Activated CD8-positive, alpha-beta memory T cell treated with anti-CD3 and anti-CD28 coated beads, Interleukin-2, amount 50 U/mL, for 48 hours (primary cell): ENCODE results near the gene SRSF6.
A peak's percentile ranks its signal among the peaks of the same experiment; 100 is the strongest.
"Not testable (repeated sequence)": the region's sequence is repeated elsewhere in the genome, so short reads cannot be mapped to it uniquely, and the experiment has no call there.

Experiments used
- DNase-seq: peaks from one replicate; pipeline ENCODE4 v3.0.0-alpha.2; 2020

SRSF6 gene

DNA sequence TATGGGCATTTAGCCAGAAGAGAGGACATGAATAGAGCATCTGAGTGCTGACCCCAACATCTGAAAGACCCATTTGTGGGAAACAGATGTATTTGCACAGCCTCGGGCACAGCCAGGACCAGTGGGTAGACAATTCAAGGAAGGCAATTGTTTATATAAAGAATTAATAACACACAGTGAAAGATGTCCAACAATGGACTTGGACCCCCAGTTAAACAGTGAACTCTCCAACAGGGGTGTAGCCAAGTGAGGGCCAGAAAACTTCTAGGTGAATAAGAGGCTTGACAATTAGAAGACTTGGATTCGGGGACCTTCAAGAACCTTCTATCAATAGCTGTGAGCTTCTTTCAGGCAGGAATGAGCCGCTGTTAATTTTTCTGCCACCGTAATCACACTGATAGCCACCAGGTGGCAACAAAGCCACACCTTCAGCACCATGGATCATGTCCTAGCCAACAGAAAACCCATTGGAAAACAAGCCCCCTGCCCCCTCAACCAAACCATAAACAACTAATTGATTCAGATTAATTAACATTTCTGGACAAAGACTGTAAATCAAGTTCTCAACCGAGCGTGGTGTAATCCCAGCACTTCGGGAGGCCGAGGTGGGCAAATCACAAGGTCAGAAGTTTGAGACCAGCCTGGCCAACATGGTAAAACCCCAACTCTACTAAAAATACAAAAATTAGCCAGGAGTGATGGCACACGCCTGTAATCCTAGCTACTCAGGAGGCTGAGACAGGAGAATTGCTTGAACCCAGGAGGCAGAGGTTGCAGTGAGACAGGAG lies 8.8 kb upstream of the SRSF6 start:
- DNase-seq = no peak

- no peak for DNase-seq
These were observed 6.6 kb upstream of the SRSF6 start for GRCh38 chr20:43450841-43451799.

- no peak for DNase-seq
These were observed 5.1 kb upstream of the SRSF6 start for GRCh38 chr20:43452404-43453126.

DNA sequence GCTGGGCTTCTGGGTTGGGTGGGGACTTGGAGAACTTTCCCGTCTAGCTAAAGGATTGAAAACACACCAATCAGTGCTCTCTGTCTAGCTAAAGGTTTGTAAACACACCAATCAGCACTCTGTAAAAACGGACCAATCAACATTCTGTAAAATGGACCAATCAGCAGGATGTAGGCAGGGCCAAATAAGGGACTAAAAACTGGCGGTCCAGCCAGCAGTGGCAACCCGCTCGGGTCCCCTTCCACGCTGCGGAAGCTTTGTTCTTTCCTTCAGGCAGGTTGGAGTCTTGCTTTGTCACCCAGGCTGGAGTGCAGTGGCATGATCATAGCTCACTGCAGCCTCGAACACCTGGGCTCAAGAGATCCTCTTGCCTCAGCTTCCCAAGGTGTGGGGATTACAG lies 1.4 kb upstream of the SRSF6 start:
- not testable (repeated sequence) for DNase-seq

- DNase-seq = peak; percentile 88
These were observed 672 bp upstream of the SRSF6 start for GRCh38 chr20:43456809-43457639.

DNA sequence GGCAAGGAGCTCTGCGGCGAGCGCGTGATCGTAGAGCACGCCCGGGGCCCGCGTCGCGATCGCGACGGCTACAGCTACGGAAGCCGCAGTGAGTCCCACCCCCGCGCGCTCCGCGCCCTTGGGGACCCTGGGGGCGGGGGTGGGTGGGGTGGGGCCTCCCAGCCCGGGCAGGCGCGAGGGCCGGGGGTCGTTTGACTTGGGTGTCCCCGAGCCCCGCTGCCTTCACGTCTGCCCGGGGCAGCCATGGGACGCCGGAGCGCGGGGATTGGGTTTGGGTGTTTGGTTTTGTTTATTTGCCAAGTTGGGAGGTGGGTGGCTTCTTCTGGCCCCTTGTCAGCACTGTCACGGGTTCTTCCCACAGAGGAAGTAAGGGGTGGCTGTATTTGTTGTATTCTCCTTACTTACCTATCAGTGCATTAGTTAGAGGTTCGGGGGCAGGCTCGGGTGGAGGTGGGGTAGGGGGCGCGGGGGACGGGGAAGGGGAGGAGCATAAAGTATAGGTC lies 777 bp downstream of the SRSF6 start:
- no peak for DNase-seq

DNA sequence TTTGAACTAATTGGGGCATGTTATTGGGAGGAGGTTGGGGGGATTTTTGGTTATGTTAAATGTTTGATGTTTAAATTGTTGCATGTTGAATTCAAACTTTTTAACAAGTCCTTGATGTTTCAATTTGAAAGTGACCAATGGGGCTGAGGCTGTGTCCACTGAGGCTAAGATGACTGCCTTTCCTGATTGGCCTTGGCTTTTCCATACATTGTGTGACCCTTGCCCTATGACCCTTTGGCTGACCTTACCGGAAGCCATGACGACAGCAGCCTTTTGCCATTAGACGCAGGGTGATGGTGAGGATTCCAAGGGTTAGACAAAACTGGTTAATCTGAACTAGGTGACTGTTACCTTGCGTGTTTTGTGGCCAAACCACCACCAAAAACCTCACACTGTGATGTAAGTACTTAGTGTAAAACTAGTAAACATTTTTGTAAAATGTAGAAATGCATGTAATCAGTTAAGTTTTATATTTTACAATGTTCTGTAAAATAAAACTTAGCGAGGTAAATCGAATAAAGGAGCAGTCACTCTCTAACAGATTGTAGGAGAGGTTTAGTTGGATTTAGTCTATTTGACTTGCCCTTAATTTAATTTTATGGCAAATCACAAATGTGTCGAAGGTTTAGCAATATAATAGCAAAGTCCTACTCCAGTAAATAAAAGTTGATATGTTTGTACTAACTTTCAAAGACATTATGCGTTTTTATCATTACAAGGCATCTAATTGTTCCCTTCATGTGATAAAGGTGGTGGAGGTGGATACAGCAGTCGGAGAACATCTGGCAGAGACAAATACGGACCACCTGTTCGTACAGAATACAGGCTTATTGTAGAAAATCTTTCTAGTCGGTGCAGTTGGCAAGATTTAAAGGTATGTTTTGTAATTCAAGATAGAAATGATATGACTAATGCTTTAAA lies 1.6 kb downstream of the SRSF6 start:
- peak; percentile 55 for DNase-seq

- DNase-seq = no peak
These were observed 2.6 kb downstream of the SRSF6 start for GRCh38 chr20:43460172-43460829.

DNA sequence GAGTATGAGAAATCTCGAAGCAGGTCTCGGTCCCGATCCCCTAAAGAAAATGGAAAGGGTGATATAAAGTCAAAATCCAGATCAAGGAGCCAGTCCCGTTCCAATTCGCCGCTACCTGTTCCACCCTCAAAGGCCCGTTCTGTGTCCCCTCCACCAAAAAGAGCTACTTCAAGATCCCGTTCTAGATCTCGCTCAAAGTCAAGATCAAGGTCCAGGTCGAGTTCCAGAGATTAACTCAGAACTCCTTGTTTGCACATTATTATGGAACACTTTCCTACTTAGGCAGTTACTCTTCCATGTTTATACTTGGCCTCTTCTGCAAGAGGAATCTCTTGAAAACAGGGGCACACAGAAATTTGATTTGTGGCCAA lies 3.1 kb downstream of the SRSF6 start:
- no peak for DNase-seq

DNA sequence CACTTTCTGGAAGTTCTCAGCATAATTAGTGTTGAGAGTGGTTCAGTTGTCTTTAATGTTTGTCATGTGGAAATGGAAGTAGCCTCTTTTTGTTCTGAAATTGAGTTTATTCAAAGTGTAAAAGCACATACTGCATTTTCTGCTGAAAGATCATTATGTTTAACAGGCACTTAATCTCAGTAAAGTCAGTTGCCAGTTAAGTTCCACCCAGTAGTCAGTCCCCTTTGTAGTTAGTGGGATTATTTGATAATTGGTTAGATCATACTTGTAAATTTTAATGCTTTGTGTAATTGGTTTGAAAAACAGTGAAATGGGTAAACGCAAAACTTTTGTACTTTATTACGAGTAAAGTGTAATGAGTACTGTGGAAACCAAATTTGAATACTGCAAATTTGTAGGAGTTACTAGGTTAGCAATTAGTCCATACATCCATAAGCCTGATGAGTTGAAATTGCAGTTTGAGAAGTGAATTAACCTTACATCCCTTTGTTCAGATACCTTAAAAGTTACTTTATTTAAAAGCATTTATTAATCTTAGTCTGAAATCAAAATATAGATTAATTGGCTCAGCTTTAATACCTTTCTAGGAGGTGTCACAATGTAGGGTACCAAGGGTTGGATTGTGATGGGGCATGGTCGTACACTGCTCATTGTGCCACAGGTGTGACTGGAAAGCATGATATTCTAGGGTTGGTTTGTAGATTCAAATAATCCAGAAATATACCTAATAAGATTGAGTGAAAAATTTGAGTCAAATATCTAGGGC lies 4.4 kb downstream of the SRSF6 start:
- no peak for DNase-seq

DNA sequence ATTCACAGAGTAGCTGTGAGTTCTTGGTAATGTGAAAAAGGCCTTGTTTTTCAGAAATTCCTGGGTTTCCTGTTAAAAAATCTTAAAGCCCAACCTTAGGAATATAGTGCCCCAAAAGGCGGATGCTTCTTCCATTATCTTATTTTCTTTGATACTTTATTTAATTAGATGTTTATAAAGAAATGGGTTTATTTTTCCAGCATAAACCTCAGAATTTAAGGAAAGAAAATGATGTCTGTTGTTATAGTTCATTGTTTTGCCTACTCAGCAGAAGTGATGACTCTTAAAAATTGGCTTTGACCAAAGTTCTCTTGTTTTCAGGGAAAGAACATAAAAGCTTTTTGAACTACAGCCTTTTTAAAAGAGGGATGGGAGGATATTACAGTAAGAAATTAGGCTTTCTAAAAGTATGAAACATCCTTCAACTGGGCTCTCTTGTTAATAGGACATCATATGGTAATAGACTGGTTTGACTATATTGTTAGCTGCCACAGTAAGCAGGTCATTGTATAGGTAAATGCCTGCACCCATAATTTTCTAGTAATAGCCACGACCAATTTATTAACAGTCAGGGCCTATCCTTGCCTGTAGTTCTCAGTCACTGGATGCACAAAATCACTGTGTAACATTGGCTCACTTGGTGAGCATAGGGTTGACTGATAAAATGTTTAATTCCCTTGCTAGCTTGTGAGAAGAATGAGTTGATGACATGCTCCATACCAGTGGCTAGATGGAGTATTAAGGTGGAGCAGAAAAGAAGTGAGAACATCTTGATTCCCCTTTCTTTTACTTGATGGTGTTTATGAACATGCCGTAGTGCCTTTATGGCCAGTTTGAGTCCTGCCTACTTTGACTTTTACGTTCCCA lies 5.2 kb downstream of the SRSF6 start:
- no peak for DNase-seq

- DNase-seq = no peak
These were observed 6.0 kb downstream of the SRSF6 start for GRCh38 chr20:43463527-43464218.

DNA sequence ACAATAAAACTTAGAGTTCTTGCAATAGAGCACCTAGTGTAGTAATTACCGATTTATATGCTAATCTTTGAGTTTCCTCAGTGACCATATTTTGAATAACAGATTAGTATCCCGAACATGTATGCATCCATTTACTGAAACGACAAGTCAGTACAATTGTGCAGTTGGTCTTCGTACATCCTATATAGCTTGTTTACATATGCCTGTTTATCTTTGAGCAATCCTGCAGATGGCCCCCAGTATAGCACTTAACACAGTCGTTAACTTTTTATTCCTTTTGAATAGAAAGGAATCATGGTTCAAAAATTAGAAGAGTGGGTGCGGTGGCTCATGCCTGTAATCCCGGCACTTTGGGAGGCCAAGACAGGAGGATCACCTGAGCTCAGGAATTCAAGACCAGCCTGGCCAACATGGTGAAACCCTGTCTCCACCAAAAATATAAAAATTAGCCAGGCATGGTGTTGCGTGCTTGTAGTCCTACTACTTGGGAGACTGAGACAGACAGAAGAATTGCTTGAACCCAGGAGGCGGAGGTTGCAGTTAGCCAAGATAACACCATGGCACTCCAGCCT lies 6.6 kb downstream of the SRSF6 start:
- no peak for DNase-seq

DNA sequence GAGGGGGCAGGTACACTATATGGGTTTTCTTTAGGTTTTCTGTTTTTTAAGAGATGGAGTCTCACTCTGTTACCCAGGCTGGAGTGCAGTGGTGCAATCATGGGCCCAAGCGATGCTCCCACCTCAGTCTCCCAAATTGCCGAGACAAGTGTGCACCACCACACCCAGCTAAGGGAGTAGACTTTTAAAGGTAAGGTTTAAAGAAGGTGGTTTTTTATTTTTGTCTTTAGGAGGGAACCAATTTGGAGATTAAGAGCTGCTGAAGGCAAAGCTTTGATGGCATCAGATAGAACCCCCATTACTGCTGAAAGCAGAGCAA lies 7.9 kb downstream of the SRSF6 start:
- DNase-seq = no peak

GRCh38 chr20:43467589-43467988 lies 9.9 kb downstream of the SRSF6 start:
- DNase-seq = no peak

- DNase-seq = no peak
These were observed 15.1 kb downstream of the SRSF6 start for GRCh38 chr20:43472671-43473380.

DNA sequence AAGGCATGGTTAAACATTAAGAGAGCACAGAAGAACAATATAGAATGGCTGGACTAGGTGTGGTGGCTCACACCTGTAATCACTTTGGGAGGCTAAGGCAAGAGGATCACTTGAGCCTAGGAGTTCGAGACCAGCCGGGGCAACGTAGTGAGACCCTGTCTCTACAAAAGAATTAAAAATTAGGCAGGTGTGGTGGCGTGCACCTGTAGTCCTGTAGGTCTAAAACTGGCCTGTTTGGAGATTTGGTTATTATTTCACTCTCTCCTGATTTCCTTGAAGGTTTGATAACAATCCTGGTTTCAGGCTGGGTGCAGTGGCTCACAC lies 15.6 kb downstream of the SRSF6 start:
- no peak for DNase-seq
